Measurements from ENCODE around the gene DACT3. TPM values are rescaled to one million over a fixed set of nuclear protein-coding genes. Genes with fewer than 3 reads are reported as not detected.
A peak's percentile ranks its signal among the peaks of the same experiment; 100 is the strongest.

Gene DACT3
- total RNA-seq, 1 donor from 2014 or later, result 18.3 TPM

GRCh38 chr19:46605356-46605821 is 55.6 kb downstream of the DACT3 start:
- intact Hi-C loops (cut with micrococcal nuclease), result no loop called here
- H3K4me3 ChIP-seq, result peak overlapping the region; percentile 28
- H3K27me3 ChIP-seq (ENCODE audit: low read depth), result no peaks in the 10 kb centered on the region
- H3K27ac ChIP-seq (replicated peaks), result peak overlapping the region; percentile 47
- DNase-seq, result no peak
- peaks cover 45% of the 10 kb centered on the region for H3K36me3 ChIP-seq
- no peak for TF ChIP-seq CTCF (IDR thresholded peaks at IDR 0.05; ENCODE audit: borderline replicate concordance)
- no peaks in the 10 kb centered on the region for H3K9me3 ChIP-seq (replicated peaks)
- peaks cover 63% of the 10 kb centered on the region for H3K4me1 ChIP-seq

- Histone ChIP-seq H3K4me3 (peak overlapping the region; percentile 28), H3K36me3 (peaks cover 42% of the 10 kb centered on the region), H3K27ac (replicated peaks) (peak overlapping the region; percentile 47), H3K27me3 (ENCODE audit: low read depth) (no peaks in the 10 kb centered on the region), H3K9me3 (replicated peaks) (no peaks in the 10 kb centered on the region), H3K4me1 (peaks cover 67% of the 10 kb centered on the region)
- no peak for TF ChIP-seq CTCF (IDR thresholded peaks at IDR 0.05; ENCODE audit: borderline replicate concordance)
- intact Hi-C loops (cut with micrococcal nuclease), result no loop called here
- DNase-seq, result no peak
Measured at GRCh38 chr19:46604781-46605355, 56.1 kb downstream of the DACT3 start.

- H3K36me3 ChIP-seq, result peaks cover 31% of the 10 kb centered on the region
- H3K9me3 ChIP-seq (replicated peaks), result peaks cover 7% of the 10 kb centered on the region
- H3K27me3 ChIP-seq (ENCODE audit: low read depth), result no peaks in the 10 kb centered on the region
- intact Hi-C loops (cut with micrococcal nuclease), result no loop called here
- peaks cover 67% of the 10 kb centered on the region for H3K4me1 ChIP-seq
- no peak for DNase-seq
- H3K4me3 ChIP-seq, result peak overlapping the region; percentile 100
- no peak for TF ChIP-seq CTCF (IDR thresholded peaks at IDR 0.05; ENCODE audit: borderline replicate concordance)
- H3K27ac ChIP-seq (replicated peaks), result peak overlapping the region; percentile 98
Measured at GRCh38 chr19:46603752-46604231, 57.2 kb downstream of the DACT3 start.

- no peaks in the 10 kb centered on the region for H3K27me3 ChIP-seq (ENCODE audit: low read depth)
- TF ChIP-seq CTCF (IDR thresholded peaks at IDR 0.05; ENCODE audit: borderline replicate concordance), result no peak
- intact Hi-C loops (cut with micrococcal nuclease), result no loop called here
- H3K4me1 ChIP-seq, result peaks cover 67% of the 10 kb centered on the region
- no peak for DNase-seq
- H3K9me3 ChIP-seq (replicated peaks), result peaks cover 13% of the 10 kb centered on the region
- peak overlapping the region; percentile 100 for H3K4me3 ChIP-seq
- peaks cover 26% of the 10 kb centered on the region for H3K36me3 ChIP-seq
- peak overlapping the region; percentile 98 for H3K27ac ChIP-seq (replicated peaks)
Measured at GRCh38 chr19:46603195-46603637, 57.8 kb downstream of the DACT3 start.

- H3K27ac ChIP-seq (replicated peaks), result peak overlapping the region; percentile 98
- peaks cover 19% of the 10 kb centered on the region for H3K36me3 ChIP-seq
- DNase-seq, result no peak
- intact Hi-C loops (cut with micrococcal nuclease), result no loop called here
- H3K9me3 ChIP-seq (replicated peaks), result peaks cover 19% of the 10 kb centered on the region
- H3K4me1 ChIP-seq, result peaks cover 67% of the 10 kb centered on the region
- peak overlapping the region; percentile 100 for H3K4me3 ChIP-seq
- TF ChIP-seq CTCF (IDR thresholded peaks at IDR 0.05; ENCODE audit: borderline replicate concordance), result no peak
- H3K27me3 ChIP-seq (ENCODE audit: low read depth), result no peaks in the 10 kb centered on the region
Measured at GRCh38 chr19:46602392-46603194, 58.4 kb downstream of the DACT3 start.

All from left ventricle myocardium inferior (tissue), 1 donor.